ENCODE data around the gene MAP2. TPM values are rescaled to one million over a fixed set of nuclear protein-coding genes. Genes with fewer than 3 reads are reported as not detected.

Gene MAP2
- total RNA-seq, 1 donor from 2014 or later = 15.5 TPM

DNA sequence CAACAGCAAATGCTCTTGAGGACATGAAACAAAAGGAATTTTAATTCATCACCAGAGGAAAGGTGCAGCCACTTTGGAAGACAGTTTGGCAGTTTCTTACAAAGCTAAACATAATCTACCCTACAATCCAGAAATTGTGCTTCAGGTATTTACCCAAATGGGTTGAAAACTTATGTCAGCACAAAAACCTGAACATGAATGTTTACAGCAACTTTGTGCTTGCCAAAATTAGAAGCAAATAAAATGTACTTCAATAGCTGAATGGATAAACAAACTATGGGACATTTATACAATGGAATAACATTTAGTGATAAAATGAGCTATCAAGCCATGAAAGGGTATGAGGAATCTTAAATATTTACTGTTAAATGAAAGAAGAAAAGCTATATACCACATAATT lies 6.9 kb upstream of the MAP2 start:
- H3K4me3 ChIP-seq = no peak overlapping the region
- no peaks in the 10 kb centered on the region for H3K4me1 ChIP-seq
- no peak overlapping the region for H3K27ac ChIP-seq
- no peak for TF ChIP-seq POLR2AphosphoS5 (IDR thresholded peaks at IDR 0.05; ENCODE audit: insufficient read depth in 1 of 2, low read depth in 1 of 2)
- TF ChIP-seq, protein P1, sequence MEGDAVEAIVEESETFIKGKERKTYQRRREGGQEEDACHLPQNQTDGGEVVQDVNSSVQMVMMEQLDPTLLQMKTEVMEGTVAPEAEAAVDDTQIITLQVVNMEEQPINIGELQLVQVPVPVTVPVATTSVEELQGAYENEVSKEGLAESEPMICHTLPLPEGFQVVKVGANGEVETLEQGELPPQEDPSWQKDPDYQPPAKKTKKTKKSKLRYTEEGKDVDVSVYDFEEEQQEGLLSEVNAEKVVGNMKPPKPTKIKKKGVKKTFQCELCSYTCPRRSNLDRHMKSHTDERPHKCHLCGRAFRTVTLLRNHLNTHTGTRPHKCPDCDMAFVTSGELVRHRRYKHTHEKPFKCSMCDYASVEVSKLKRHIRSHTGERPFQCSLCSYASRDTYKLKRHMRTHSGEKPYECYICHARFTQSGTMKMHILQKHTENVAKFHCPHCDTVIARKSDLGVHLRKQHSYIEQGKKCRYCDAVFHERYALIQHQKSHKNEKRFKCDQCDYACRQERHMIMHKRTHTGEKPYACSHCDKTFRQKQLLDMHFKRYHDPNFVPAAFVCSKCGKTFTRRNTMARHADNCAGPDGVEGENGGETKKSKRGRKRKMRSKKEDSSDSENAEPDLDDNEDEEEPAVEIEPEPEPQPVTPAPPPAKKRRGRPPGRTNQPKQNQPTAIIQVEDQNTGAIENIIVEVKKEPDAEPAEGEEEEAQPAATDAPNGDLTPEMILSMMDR (IDR thresholded peaks at IDR 0.05) = no peak
- no peak for TF ChIP-seq POLR2A (IDR thresholded peaks at IDR 0.05)
- no peaks in the 10 kb centered on the region for H3K36me3 ChIP-seq
- intact Hi-C loops (cut with DNase I) = no loop called here
- H3K27me3 ChIP-seq = no peaks in the 10 kb centered on the region
- no peak for DNase-seq (ENCODE audit: extremely low spot score in 2 of 2)
- no peaks in the 10 kb centered on the region for H3K9me3 ChIP-seq

DNA sequence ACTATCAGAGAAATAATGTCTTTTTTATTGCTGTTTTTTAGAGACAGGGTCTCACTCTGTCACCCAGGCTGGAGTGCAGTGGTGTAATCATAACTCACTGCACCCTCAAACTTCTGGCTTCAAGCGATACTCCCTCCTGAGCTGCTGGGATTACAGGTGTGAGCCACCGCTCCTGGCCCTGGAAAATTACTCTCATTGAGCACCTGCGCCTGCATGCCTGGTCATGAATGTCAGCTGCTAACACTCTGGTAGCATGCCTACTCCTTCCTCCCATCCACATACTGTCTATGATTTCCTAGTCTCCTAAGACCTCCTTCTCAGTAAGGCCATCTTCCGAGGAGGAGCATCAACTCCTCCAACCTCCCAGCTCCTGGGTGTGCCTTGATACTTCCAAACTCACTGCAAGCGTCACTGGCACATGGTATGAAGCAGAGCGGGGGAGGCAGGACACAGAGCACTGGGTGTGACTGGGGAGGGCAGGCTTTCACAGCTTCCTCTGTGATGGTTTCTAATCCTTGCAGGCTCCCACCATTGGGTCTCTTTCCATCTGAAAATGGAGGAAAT lies 1.6 kb upstream of the MAP2 start:
- intact Hi-C loops (cut with DNase I) = no loop called here
- H3K9me3 ChIP-seq = no peaks in the 10 kb centered on the region
- no peak overlapping the region for H3K27ac ChIP-seq
- no peak for DNase-seq (ENCODE audit: extremely low spot score in 2 of 2)
- H3K27me3 ChIP-seq = no peaks in the 10 kb centered on the region
- no peaks in the 10 kb centered on the region for H3K36me3 ChIP-seq
- no peak overlapping the region for H3K4me3 ChIP-seq
- peaks cover 23% of the 10 kb centered on the region for H3K4me1 ChIP-seq
- TF ChIP-seq POLR2A (IDR thresholded peaks at IDR 0.05) (no peak), POLR2AphosphoS5 (IDR thresholded peaks at IDR 0.05; ENCODE audit: insufficient read depth in 1 of 2, low read depth in 1 of 2) (peak in 1 of 2 donors; percentile 37)

DNA sequence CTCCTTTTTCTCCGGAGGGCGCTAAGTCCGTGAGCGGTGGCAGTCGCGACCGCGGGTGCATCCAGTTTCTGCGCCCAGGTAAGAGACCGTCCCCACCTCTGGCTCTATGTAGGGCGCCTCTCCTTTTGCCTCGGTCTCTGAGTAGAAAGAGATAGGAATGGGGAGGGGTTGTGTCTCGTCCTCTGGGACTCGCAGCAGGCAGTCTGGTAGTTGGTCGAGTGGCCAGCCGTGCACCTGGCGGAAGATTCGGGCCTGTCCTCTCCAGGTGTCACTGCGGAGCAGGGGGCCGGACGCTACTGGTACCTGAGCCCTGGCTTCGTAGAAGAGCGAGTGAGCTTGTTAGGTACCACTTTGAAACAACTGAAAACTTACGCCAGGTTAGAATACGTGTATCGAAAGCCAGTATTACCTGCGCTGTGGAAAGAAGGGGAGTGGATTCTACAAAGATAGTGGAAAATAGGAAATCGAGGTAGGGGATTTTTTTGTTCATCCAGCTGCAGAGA lies 403 bp downstream of the MAP2 start:
- intact Hi-C loops (cut with DNase I) = no loop called here
- no peak for DNase-seq (ENCODE audit: extremely low spot score in 2 of 2)
- TF ChIP-seq POLR2A (IDR thresholded peaks at IDR 0.05) = no peak
- TF ChIP-seq POLR2AphosphoS5 (IDR thresholded peaks at IDR 0.05; ENCODE audit: insufficient read depth in 1 of 2, low read depth in 1 of 2) = no peak
- TF ChIP-seq, protein P1 (IDR thresholded peaks at IDR 0.05) = no peak

DNA sequence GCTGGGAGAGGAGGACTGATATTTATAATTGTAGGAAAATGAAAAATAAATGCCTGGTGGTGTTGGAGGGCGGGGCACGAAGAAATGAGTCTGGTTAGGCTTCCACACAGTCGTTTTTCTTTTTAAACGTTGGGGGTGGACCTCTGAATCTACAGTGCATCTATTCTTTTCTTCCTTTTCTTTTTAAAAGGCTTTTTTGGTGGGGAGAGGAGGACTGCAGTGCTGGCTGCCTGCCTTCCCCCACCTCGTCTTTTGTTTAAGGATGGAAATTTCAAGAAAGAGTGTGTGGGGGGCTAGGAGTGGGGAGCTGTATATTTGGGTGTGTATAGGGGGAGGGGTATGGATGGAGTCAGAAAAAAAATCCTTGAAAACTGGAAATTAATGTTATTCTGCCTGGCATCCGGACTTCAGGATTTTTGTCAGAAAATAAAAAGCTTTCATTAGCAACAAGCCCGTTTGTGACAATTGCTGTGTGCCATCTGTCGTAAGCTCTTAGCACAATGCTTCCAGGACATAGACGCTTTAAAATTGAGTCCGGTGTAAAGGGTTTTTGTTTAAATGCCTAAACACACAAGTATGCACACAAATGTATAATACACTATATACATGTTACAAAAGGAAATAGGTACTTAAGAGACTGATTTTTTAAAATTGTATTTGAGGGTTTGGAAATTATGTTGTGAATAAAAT lies 1.1 kb downstream of the MAP2 start:
- intact Hi-C loops (cut with DNase I) = no loop called here
- H3K9me3 ChIP-seq = no peaks in the 10 kb centered on the region
- DNase-seq (ENCODE audit: extremely low spot score in 2 of 2) = no peak
- TF ChIP-seq, protein P1 (IDR thresholded peaks at IDR 0.05) = no peak
- TF ChIP-seq POLR2A (IDR thresholded peaks at IDR 0.05) = no peak
- no peak for TF ChIP-seq POLR2AphosphoS5 (IDR thresholded peaks at IDR 0.05; ENCODE audit: insufficient read depth in 1 of 2, low read depth in 1 of 2)
- peak overlapping the region; percentile 61 to 63 for H3K4me3 ChIP-seq
- H3K27me3 ChIP-seq = no peaks in the 10 kb centered on the region
- H3K4me1 ChIP-seq = peaks cover 23% of the 10 kb centered on the region
- peak overlapping the region; percentile 49 for H3K27ac ChIP-seq
- no peaks in the 10 kb centered on the region for H3K36me3 ChIP-seq

More for the DNA sequence above, 403 bp downstream of the MAP2 start:
- Histone ChIP-seq H3K36me3 (no peaks in the 10 kb centered on the region), H3K9me3 (no peaks in the 10 kb centered on the region), H3K4me3 (peak overlapping the region; percentile 61 to 63), H3K4me1 (peaks cover 23% of the 10 kb centered on the region), H3K27ac (peak overlapping the region; percentile 49), H3K27me3 (no peaks in the 10 kb centered on the region)

DNA sequence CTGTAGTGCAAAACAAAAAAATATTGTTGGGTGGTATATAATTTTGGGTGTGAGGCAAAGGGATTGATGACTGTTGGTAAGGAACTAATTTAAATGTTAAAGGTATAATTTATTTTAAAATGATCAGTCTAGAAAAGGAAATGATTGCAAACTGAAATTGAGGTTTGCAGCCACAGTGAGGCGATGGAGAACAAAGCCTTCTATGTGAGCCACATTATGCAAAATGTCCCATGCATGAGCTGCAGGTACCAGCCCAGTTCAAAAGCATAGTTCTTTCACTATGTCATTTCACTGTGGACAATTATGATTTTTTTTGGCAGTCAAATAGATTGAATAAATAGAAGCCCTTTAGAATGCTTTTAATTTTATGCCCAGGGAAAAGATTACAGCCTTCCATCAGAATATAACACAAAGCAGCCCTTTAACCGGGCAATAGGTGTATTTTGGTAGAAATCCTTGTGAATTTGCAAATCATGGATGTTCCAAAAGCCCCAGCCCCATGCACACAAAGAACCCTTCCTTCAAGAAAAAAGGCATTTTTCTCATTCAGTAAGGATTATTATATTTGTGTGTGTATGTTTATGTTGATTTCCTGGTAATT lies 1.7 kb downstream of the MAP2 start:
- intact Hi-C loops (cut with DNase I) = no loop called here
- no peak overlapping the region for H3K27ac ChIP-seq
- TF ChIP-seq, protein P1 (IDR thresholded peaks at IDR 0.05) = no peak
- TF ChIP-seq POLR2A (IDR thresholded peaks at IDR 0.05) (no peak), POLR2AphosphoS5 (IDR thresholded peaks at IDR 0.05; ENCODE audit: insufficient read depth in 1 of 2, low read depth in 1 of 2) (no peak)

More for the DNA sequence above, 1.7 kb downstream of the MAP2 start:
- no peak for DNase-seq (ENCODE audit: extremely low spot score in 2 of 2)
- Histone ChIP-seq H3K9me3 (no peaks in the 10 kb centered on the region), H3K4me1 (peaks cover 23% of the 10 kb centered on the region), H3K27me3 (no peaks in the 10 kb centered on the region), H3K36me3 (no peaks in the 10 kb centered on the region), H3K4me3 (no peak overlapping the region)
